ENCODE measurements around the gene PAGR1. TPM values are rescaled to one million over a fixed set of nuclear protein-coding genes. Genes with fewer than 3 reads are reported as not detected.

PAGR1 gene
- total and polyA plus RNA-seq, 9 of the 15 experiments (the other 6 are each of a cell fraction or from before 2014, with no cell fraction given) = 1.4 to 58.2 (median 16.8) TPM

DNA sequence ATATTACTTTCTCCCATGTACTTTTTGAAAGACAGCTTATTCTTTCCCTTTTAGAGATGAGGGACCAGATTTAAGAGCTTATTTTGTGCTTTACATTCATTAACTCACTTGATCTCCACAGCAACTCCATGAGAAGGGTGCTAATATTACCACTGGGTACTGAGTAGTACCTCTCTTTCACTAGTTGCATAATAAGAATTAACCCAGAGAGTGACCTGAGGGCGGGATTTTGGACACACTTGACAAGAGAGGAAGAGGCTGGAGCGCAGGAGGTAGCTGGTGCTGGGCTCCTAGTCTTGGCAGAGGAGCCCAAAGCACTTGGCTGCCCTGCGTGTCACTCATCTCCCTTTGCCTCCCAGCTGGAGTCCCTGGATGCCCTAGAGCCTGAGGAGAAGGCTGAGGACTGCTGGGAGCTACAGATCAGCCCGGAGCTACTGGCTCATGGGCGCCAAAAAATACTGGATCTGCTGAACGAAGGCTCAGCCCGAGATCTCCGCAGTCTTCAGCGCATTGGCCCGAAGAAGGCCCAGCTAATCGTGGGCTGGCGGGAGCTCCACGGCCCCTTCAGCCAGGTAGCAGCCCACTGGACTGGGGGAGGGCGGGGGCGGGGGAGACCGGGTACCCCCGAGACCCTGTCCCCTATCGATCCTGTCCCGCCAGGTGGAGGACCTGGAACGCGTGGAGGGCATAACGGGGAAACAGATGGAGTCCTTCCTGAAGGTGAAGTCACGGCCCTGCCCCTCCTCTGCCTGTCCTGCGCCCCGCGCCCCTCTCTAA, 11.3 kb upstream of the PAGR1 start (continued):
- TF ChIP-seq, protein P1, sequence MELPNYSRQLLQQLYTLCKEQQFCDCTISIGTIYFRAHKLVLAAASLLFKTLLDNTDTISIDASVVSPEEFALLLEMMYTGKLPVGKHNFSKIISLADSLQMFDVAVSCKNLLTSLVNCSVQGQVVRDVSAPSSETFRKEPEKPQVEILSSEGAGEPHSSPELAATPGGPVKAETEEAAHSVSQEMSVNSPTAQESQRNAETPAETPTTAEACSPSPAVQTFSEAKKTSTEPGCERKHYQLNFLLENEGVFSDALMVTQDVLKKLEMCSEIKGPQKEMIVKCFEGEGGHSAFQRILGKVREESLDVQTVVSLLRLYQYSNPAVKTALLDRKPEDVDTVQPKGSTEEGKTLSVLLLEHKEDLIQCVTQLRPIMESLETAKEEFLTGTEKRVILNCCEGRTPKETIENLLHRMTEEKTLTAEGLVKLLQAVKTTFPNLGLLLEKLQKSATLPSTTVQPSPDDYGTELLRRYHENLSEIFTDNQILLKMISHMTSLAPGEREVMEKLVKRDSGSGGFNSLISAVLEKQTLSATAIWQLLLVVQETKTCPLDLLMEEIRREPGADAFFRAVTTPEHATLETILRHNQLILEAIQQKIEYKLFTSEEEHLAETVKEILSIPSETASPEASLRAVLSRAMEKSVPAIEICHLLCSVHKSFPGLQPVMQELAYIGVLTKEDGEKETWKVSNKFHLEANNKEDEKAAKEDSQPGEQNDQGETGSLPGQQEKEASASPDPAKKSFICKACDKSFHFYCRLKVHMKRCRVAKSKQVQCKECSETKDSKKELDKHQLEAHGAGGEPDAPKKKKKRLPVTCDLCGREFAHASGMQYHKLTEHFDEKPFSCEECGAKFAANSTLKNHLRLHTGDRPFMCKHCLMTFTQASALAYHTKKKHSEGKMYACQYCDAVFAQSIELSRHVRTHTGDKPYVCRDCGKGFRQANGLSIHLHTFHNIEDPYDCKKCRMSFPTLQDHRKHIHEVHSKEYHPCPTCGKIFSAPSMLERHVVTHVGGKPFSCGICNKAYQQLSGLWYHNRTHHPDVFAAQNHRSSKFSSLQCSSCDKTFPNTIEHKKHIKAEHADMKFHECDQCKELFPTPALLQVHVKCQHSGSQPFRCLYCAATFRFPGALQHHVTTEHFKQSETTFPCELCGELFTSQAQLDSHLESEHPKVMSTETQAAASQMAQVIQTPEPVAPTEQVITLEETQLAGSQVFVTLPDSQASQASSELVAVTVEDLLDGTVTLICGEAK (IDR thresholded peaks at IDR 0.05) = no peak
- TF ChIP-seq, protein P1 (CRISPR knock-in tag; IDR thresholded peaks at IDR 0.05) = no peak
- TF ChIP-seq ERF (CRISPR knock-in tag; IDR thresholded peaks at IDR 0.05) = peak; percentile 19; the same call in 1 of the 2 replicates
- TF ChIP-seq ELF4 (CRISPR knock-in tag; IDR thresholded peaks at IDR 0.05) = no peak
- no peak for TF ChIP-seq TEAD1 (CRISPR knock-in tag; IDR thresholded peaks at IDR 0.05)
- no peak for TF ChIP-seq SRF (CRISPR knock-in tag; IDR thresholded peaks at IDR 0.05)
- no peak for TF ChIP-seq ZC3H11A (IDR thresholded peaks at IDR 0.05; ENCODE audit: low read depth, low read length)
- TF ChIP-seq ATF6 (CRISPR knock-in tag; IDR thresholded peaks at IDR 0.05) = no peak
- TF ChIP-seq CHD1 (IDR thresholded peaks at IDR 0.05; ENCODE audit: low read length) = peak; percentile 53
- no peak for TF ChIP-seq ZKSCAN1 (IDR thresholded peaks at IDR 0.05; ENCODE audit: low read depth, low read length)
- TF ChIP-seq JUND (IDR thresholded peaks at IDR 0.05; ENCODE audit: borderline replicate concordance, low read depth, low read length) = no peak
- no peak for TF ChIP-seq JUND (tag; IDR thresholded peaks at IDR 0.05; ENCODE audit: borderline replicate concordance, low read depth, low read length)
- no peak for TF ChIP-seq MLX (CRISPR knock-in tag; conservative IDR thresholded peaks at IDR 0.05)
- TF ChIP-seq POLR2AphosphoS5 (IDR thresholded peaks at IDR 0.05; ENCODE audit: control insufficient read depth, insufficient read depth, low read depth, low read length) = peak; percentile 23; the same call in 1 of the 2 replicates
- no peak for TF ChIP-seq MAFK (IDR thresholded peaks at IDR 0.05; ENCODE audit: low read length)

Data from K562 (cell line).